H1 (cell line): ENCODE measurements around the gene IPO13. TPM values are rescaled to one million over a fixed set of nuclear protein-coding genes. Genes with fewer than 3 reads are reported as not detected.

Experiments
- CTCF ChIA-PET: fragments of 300-600 bp; sonication (Branson Sonifier 250); formaldehyde crosslinking; loops from one replicate; lab custom pipeline; 2021; ENCODE audit not compliant: partially characterized antibody; lab: Charles Lee
- POLR2A ChIA-PET: fragments of 300-600 bp; sonication (Branson Sonifier 250); formaldehyde crosslinking; loops from one replicate; lab custom pipeline; 2021; ENCODE audit warnings: inconsistent platforms; ENCODE audit not compliant: partially characterized antibody; lab: Charles Lee
- DNase-seq, 2 experiments: peaks; one replicate each; pipeline versions ENCODE4 v3.0.0 to v3.0.0-alpha.2; 2010 to 2022; ENCODE audit warnings: low spot score in 2 of 2, low read depth in 1 of 2, mixed read lengths in 1 of 2
- FAIRE-seq: peaks from 2 replicates; lab custom pipeline; 2011; peaks lifted over from hg19 to GRCh38; lab: Jason Lieb, UNC
- H2AFZ ChIP-seq: 2 replicates; pipeline ENCODE4 v1.8.1; 2012; ENCODE audit warnings: low read length, inconsistent platforms
- H2AK5ac ChIP-seq: 2 replicates; pipeline ENCODE4 v1.6.1; 2013; ENCODE audit warnings: low read depth, low read length
- H2BK120ac ChIP-seq: replicated peaks from 2 replicates; pipeline ENCODE3; 2013; ENCODE audit warnings: low read depth, low read length, inconsistent platforms
- H2BK12ac ChIP-seq: 2 replicates; pipeline ENCODE4 v1.6.1; 2013; ENCODE audit warnings: low read depth, low read length
- H2BK15ac ChIP-seq: 2 replicates; pipeline ENCODE4 v1.6.1; 2013; ENCODE audit warnings: low read length
- H2BK20ac ChIP-seq: 2 replicates; pipeline ENCODE4 v1.6.1; 2013; ENCODE audit warnings: low read length
- H2BK5ac ChIP-seq: 2 replicates; pipeline ENCODE4 v1.6.1; 2013; ENCODE audit warnings: low read depth, low read length
- H3K14ac ChIP-seq: 2 replicates; pipeline ENCODE4 v1.6.1; 2013; ENCODE audit warnings: inconsistent platforms; ENCODE audit not compliant: insufficient read length
- H3K18ac ChIP-seq: 2 replicates; pipeline ENCODE4 v1.6.1; 2013; ENCODE audit warnings: low read length; ENCODE audit errors: extremely low read depth
- H3K23ac ChIP-seq: 2 replicates; pipeline ENCODE4 v1.6.1; 2013; ENCODE audit warnings: inconsistent platforms; ENCODE audit not compliant: insufficient read length
- H3K23me2 ChIP-seq: 2 replicates; pipeline ENCODE4 v1.6.1; 2013; ENCODE audit warnings: low read depth, low read length
- H3K27ac ChIP-seq: 2 replicates; pipeline ENCODE4 v1.6.1; 2011; ENCODE audit warnings: low read depth, low read length, inconsistent platforms
- H3K27me3 ChIP-seq, 4 experiments: replicated peaks in 1 of 4; 1 replicate in 1 of 4; 2 replicates in 3 of 4; pipeline versions ENCODE4 v1.6.1 to v1.8.1; 2011 to 2013; ENCODE audit warnings: low read length in 3 of 4, mild to moderate bottlenecking in 3 of 4, inconsistent platforms in 2 of 4, mixed read lengths in 2 of 4, moderate library complexity in 1 of 4; ENCODE audit not compliant: control insufficient read depth in 3 of 4, insufficient read depth in 3 of 4; ENCODE audit errors: extremely low read depth in 1 of 4
- H3K36me3 ChIP-seq, 4 experiments: 2 replicates each; pipeline versions ENCODE4 v1.6.1 to v1.8.1; 2011 to 2013; ENCODE audit warnings: mild to moderate bottlenecking in 4 of 4, low read length in 3 of 4, moderate library complexity in 2 of 4, control low read depth in 1 of 4, inconsistent platforms in 1 of 4; ENCODE audit not compliant: insufficient read depth in 4 of 4, control insufficient read depth in 2 of 4
- H3K4ac ChIP-seq: replicated peaks from 2 replicates; pipeline ENCODE3; 2013; ENCODE audit warnings: low read length, low read depth, mixed read lengths, inconsistent platforms; ENCODE audit not compliant: insufficient read length
- H3K4me1 ChIP-seq, 4 experiments: replicated peaks in 1 of 4; 1 replicate in 1 of 4; 2 replicates in 3 of 4; pipeline versions ENCODE4 v1.6.1 to v1.8.1; 2011 to 2013; ENCODE audit warnings: low read length in 3 of 4, inconsistent platforms in 2 of 4, mixed read lengths in 1 of 4; ENCODE audit not compliant: insufficient read depth in 4 of 4, control insufficient read depth in 3 of 4
- H3K4me2 ChIP-seq, 2 experiments: 2 replicates each; pipeline versions ENCODE4 v1.6.1 to v1.8.1; 2011 to 2013; ENCODE audit warnings: low read depth in 2 of 2, low read length in 2 of 2, control low read depth in 1 of 2, inconsistent platforms in 1 of 2, mild to moderate bottlenecking in 1 of 2; ENCODE audit not compliant: insufficient read depth in 1 of 2
- H3K4me3 ChIP-seq, 4 experiments: fragments of 200-600, 300-600 bp in 1 of 4; sonication (generic), shearing (Covaris generic), sonication (Bioruptor Twin) in 1 of 4; 2 replicates each; pipeline versions ENCODE4 v1.5.1 to v1.8.1; 2011 to 2016; ENCODE audit warnings: low read length in 4 of 4, low read depth in 3 of 4, control low read depth in 2 of 4, inconsistent platforms in 2 of 4, mild to moderate bottlenecking in 2 of 4, mixed read lengths in 1 of 4, moderate library complexity in 1 of 4; ENCODE audit not compliant: insufficient read depth in 2 of 4; ENCODE audit errors: extremely low read depth in 1 of 4
- H3K56ac ChIP-seq: replicated peaks from 2 replicates; pipeline ENCODE3; 2013; ENCODE audit warnings: low read depth, mild to moderate bottlenecking, mixed read lengths, low read length, inconsistent platforms; ENCODE audit not compliant: insufficient read length
- H3K79me1 ChIP-seq: 2 replicates; pipeline ENCODE4 v1.6.1; 2013; ENCODE audit warnings: low read depth, low read length, control low read depth
- H3K79me2 ChIP-seq, 2 experiments: 2 replicates each; pipeline versions ENCODE4 v1.6.1 to v1.8.1; 2012 to 2013; ENCODE audit warnings: low read length in 2 of 2, mild to moderate bottlenecking in 2 of 2, inconsistent platforms in 1 of 2; ENCODE audit not compliant: insufficient read depth in 2 of 2, control insufficient read depth in 1 of 2
- H3K9ac ChIP-seq, 4 experiments: replicated peaks in 1 of 4; 1 replicate in 1 of 4; 2 replicates in 3 of 4; pipeline versions ENCODE4 v1.6.1 to v1.8.1; 2011 to 2013; ENCODE audit warnings: low read depth in 3 of 4, low read length in 3 of 4, control low read depth in 2 of 4, mild to moderate bottlenecking in 2 of 4, moderate library complexity in 2 of 4, inconsistent platforms in 1 of 4; ENCODE audit errors: extremely low read depth in 1 of 4
- H3K9me3 ChIP-seq, 2 experiments: 2 replicates each; pipeline versions ENCODE4 v1.6.1 to v1.8.1; 2012 to 2013; ENCODE audit warnings: mild to moderate bottlenecking in 2 of 2, moderate library complexity in 2 of 2, control low read depth in 1 of 2, inconsistent platforms in 1 of 2, low read depth in 1 of 2, low read length in 1 of 2, mixed read lengths in 1 of 2; ENCODE audit not compliant: insufficient read depth in 2 of 2
- H4K20me1 ChIP-seq, 2 experiments: replicated peaks in 1 of 2; 2 replicates each; pipeline versions ENCODE3 to v1.8.1; 2011 to 2013; ENCODE audit warnings: inconsistent platforms in 2 of 2, low read length in 2 of 2, mild to moderate bottlenecking in 1 of 2; ENCODE audit not compliant: insufficient read depth in 2 of 2, control insufficient read depth in 1 of 2
- H4K5ac ChIP-seq: 2 replicates; pipeline ENCODE4 v1.6.1; 2013; ENCODE audit warnings: low read length, low read depth, mixed read lengths, inconsistent platforms; ENCODE audit not compliant: insufficient read length
- H4K8ac ChIP-seq: 2 replicates; pipeline ENCODE4 v1.8.0; 2013; ENCODE audit warnings: mild to moderate bottlenecking, moderate library complexity, low read length, inconsistent platforms; ENCODE audit not compliant: insufficient read depth; ENCODE audit errors: extremely low read depth
- H4K91ac ChIP-seq: replicated peaks from 2 replicates; pipeline ENCODE3; 2013; ENCODE audit warnings: low read length, mixed read lengths, inconsistent platforms; ENCODE audit not compliant: insufficient read length
- CEBPB ChIP-seq: IDR thresholded peaks from 2 replicates; pipeline ENCODE4 v1.6.1; 2012; ENCODE audit warnings: low read depth, low read length
- NRF1 ChIP-seq: IDR thresholded peaks from 2 replicates; pipeline ENCODE4 v1.6.1; 2011; ENCODE audit warnings: mild to moderate bottlenecking, low read depth, low read length, improper control_type of control experiment
- RFX5 ChIP-seq: IDR thresholded peaks from 2 replicates; pipeline ENCODE4 v1.6.1; 2011; ENCODE audit warnings: low read depth, low read length, improper control_type of control experiment, borderline replicate concordance
- WGBS, 2 experiments: shearing (Covaris generic) in 1 of 2; methylation state at CpG; one replicate each; pipeline versions ENCODE4 v1.1.6 to v1.1.7; 2013 to 2015; ENCODE audit warnings: low lambda C conversion rate in 2 of 2, mixed read lengths in 2 of 2, inconsistent platforms in 1 of 2, low coverage in 1 of 2, missing lambda C conversion rate in 1 of 2; ENCODE audit not compliant: insufficient replicate concordance in 2 of 2, insufficient coverage in 1 of 2, insufficient read length in 1 of 2; ENCODE audit errors: extremely low coverage in 1 of 2, missing lambda C conversion rate in 1 of 2; 5-methylcytosine and 5-hydroxymethylcytosine counted together
- polyA plus RNA-seq, 7 experiments: library from polyadenylated mRNA; depleted of rRNA in 3 of 7; stranded (reverse) in 5 of 7; unstranded in 2 of 7; fragments of >200 nt in 5 of 7; fragments of 200-250 nt in 2 of 7; gene quantifications; 1 replicate in 5 of 7; 2 replicates in 1 of 7; 4 replicates in 1 of 7; pipeline versions ENCODE4 v1.2.1 to v1.2.3, GENCODE V29; 2011 to 2013; ENCODE audit warnings: missing spikeins in 2 of 7, mixed read lengths in 2 of 7
- total RNA-seq: library from RNA; stranded (reverse); fragmentation: NEBNext Ultra II Directional; extraction: Animal tissue kit (Norgen Biotek cat#: 25700); gene quantifications from 2 replicates; pipeline ENCODE4 v1.2.1, GENCODE V29; 2021

The IPO13 gene
- total and polyA plus RNA-seq, 2 of the 8 experiments (the other 6 are each of a cell fraction or from before 2014, with no cell fraction given) = 23.0 to 27.0 TPM

DNA sequence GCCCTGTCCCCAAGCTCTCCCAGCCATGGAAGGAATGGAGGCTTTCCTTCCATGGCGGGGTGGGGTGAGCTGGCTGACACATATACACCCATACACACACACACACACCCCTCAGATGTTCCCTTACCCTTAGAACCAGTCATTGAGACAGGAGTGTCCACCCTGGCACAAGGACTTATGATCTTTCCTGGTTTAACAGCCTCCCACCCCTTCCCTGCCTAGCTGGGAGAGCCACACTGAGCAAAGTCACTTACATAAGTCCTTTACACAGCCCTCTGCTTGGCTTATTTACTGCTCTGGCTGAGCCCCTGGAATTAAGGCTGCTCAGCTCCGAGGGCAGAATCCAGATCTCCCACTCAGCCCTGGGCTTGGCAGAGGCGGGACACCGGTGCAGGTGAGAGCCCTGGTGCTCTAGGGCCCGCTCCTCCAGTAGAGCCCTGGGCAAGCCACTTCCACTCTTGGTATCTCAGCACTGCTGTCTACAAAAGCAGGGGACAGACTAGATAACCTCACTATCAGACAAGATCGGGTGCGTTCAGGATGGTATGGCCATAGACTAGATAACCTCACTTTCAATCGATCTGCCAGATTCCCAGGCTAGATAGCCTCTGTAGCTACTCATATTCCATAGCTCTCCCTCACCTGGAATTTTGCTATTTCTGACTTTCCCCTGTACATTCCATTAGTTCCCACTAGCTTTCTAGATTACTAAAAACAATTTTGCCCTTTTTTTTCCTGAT is 67.8 kb downstream of the IPO13 start:
- no peak overlapping the region for H3K56ac ChIP-seq
- H2BK120ac ChIP-seq = no peak overlapping the region
- WGBS, 2 experiments = 80% methylated on average over 8 of the region's 8 CpGs; no CpG with 5 or more reads in 1 of the 2 experiments
- H4K5ac ChIP-seq = no peak overlapping the region
- no peak overlapping the region for H3K27ac ChIP-seq
- no peak overlapping the region for H3K9ac ChIP-seq
- H3K36me3 ChIP-seq = peaks cover 0 to 2% (median 0%) of the 10 kb centered on the region in 4 experiments; a peak in 1 of 8 replicates
- POLR2A ChIA-PET = interaction anchor here (0.6 to 27.1 kb wide), 6 partner anchors 4 to 54 kb away, joined by 3 to 544 read pairs (median 8); partner anchors contain the start of gene SLC6A9
- no peak for DNase-seq
- H3K79me1 ChIP-seq = no peaks in the 10 kb centered on the region
- H4K91ac ChIP-seq = no peak overlapping the region
- H3K4ac ChIP-seq = no peak overlapping the region
- H3K18ac ChIP-seq = no peak overlapping the region
- peaks cover 0 to 8% of the 10 kb centered on the region in 2 experiments for H4K20me1 ChIP-seq
- H3K9me3 ChIP-seq = no peaks in the 10 kb centered on the region
- H2AFZ ChIP-seq = no peak overlapping the region
- no peak overlapping the region for H2AK5ac ChIP-seq
- peaks cover 0 to 8% (median 2%) of the 10 kb centered on the region in 4 experiments; a peak in 3 of 7 replicates for H3K4me1 ChIP-seq
- no peak overlapping the region for H2BK5ac ChIP-seq
- TF ChIP-seq CEBPB = no peak
- TF ChIP-seq NRF1 = no peak
- no peak for TF ChIP-seq RFX5
- TF ChIP-seq, all 59 proteins: peak for 0
- no peak overlapping the region for H3K23ac ChIP-seq
- H3K4me2 ChIP-seq = no peak overlapping the region
- H3K27me3 ChIP-seq = no peaks in the 10 kb centered on the region
- no peaks in the 10 kb centered on the region for H3K23me2 ChIP-seq
- no peak overlapping the region for H2BK15ac ChIP-seq
- no peak overlapping the region for H2BK12ac ChIP-seq
- no peak overlapping the region for H2BK20ac ChIP-seq
- no peak overlapping the region for H3K14ac ChIP-seq
- no peak overlapping the region for H4K8ac ChIP-seq
- H3K79me2 ChIP-seq = no peaks in the 10 kb centered on the region
- FAIRE-seq = no peak
- no peak overlapping the region for H3K4me3 ChIP-seq
- CTCF ChIA-PET = interaction anchor here (0.8 to 16.6 kb wide), 8 partner anchors 11 to 249 kb away, joined by 3 to 252 read pairs (median 6); partner anchors contain the start of gene SLC6A9
